Activated CD4-positive, alpha-beta T cell treated with anti-CD3 and anti-CD28 coated beads for 1 hour (primary cell): ENCODE measurements around the gene GLT1D1.

Experiments used
- DNase-seq: peaks from one replicate; pipeline ENCODE4 v3.0.0-alpha.2; 2020

Gene GLT1D1

GRCh38 chr12:129009833-129010622 is 156.8 kb downstream of the GLT1D1 start:
- no peak for DNase-seq

- DNase-seq, result no peak
Observed at GRCh38 chr12:129016159-129016558, 162.9 kb downstream of the GLT1D1 start.

- DNase-seq, result no peak
Observed at GRCh38 chr12:129025055-129025454, 171.8 kb downstream of the GLT1D1 start.

- DNase-seq, result no peak
Observed at GRCh38 chr12:129028844-129029243, 175.6 kb downstream of the GLT1D1 start.
